H9 (cell line): Measurements from ENCODE around the gene KISS1. TPM values are rescaled to one million over a fixed set of nuclear protein-coding genes. Genes with fewer than 3 reads are reported as not detected.

Experiments
- DNase-seq: peaks from one replicate; pipeline ENCODE4 v3.0.0-alpha.2; 2017
- H2AFZ ChIP-seq: one replicate; pipeline ENCODE4 v1.6.1; 2013; ENCODE audit warnings: mild to moderate bottlenecking, low read length, control low read depth, moderate library complexity
- H2AK5ac ChIP-seq: 2 replicates; pipeline ENCODE4 v1.6.1; 2013; ENCODE audit warnings: low read length, control low read depth, mixed read lengths; ENCODE audit not compliant: insufficient read length
- H2BK120ac ChIP-seq: one replicate; pipeline ENCODE4 v1.6.1; 2013; ENCODE audit warnings: low read depth, mild to moderate bottlenecking, low read length, control low read depth, inconsistent platforms; ENCODE audit not compliant: poor library complexity, severe bottlenecking
- H2BK12ac ChIP-seq: 2 replicates; pipeline ENCODE4 v1.6.1; 2013; ENCODE audit warnings: low read length, control low read depth, mixed read lengths, low read depth; ENCODE audit not compliant: insufficient read length
- H2BK15ac ChIP-seq: 2 replicates; pipeline ENCODE4 v1.6.1; 2013; ENCODE audit warnings: low read depth, low read length, control low read depth
- H2BK20ac ChIP-seq: one replicate; pipeline ENCODE4 v1.6.1; 2013; ENCODE audit warnings: low read depth, mild to moderate bottlenecking, low read length, control low read depth, inconsistent platforms; ENCODE audit not compliant: poor library complexity, severe bottlenecking
- H2BK5ac ChIP-seq: 2 replicates; pipeline ENCODE4 v1.6.1; 2013; ENCODE audit warnings: low read length, control low read depth, mixed read lengths; ENCODE audit not compliant: insufficient read length
- H3K14ac ChIP-seq: 2 replicates; pipeline ENCODE4 v1.6.1; 2013; ENCODE audit warnings: low read length, control low read depth; ENCODE audit not compliant: insufficient read depth
- H3K18ac ChIP-seq: 2 replicates; pipeline ENCODE4 v1.6.1; 2013; ENCODE audit warnings: low read depth, mild to moderate bottlenecking, mixed read lengths, low read length, control low read depth; ENCODE audit not compliant: insufficient read length
- H3K23ac ChIP-seq: 2 replicates; pipeline ENCODE4 v1.6.1; 2013; ENCODE audit warnings: low read length, control low read depth, mixed read lengths, low read depth; ENCODE audit not compliant: insufficient read length
- H3K23me2 ChIP-seq: 2 replicates; pipeline ENCODE4 v1.6.1; 2013; ENCODE audit warnings: low read depth, mild to moderate bottlenecking, mixed read lengths, low read length, control low read depth; ENCODE audit not compliant: insufficient read length, poor library complexity, severe bottlenecking
- H3K27ac ChIP-seq: 2 replicates; pipeline ENCODE4 v1.5.1; 2013; ENCODE audit warnings: low read length, control low read depth, mixed read lengths, low read depth; ENCODE audit not compliant: insufficient read length
- H3K27me3 ChIP-seq: 2 replicates; pipeline ENCODE4 v1.6.1; 2013; ENCODE audit warnings: low read length, control low read depth, inconsistent platforms; ENCODE audit not compliant: insufficient read depth
- H3K4ac ChIP-seq: 2 replicates; pipeline ENCODE4 v1.6.1; 2013; ENCODE audit warnings: low read depth, mild to moderate bottlenecking, control low read depth, inconsistent platforms, low read length, moderate library complexity
- H3K4me1 ChIP-seq: 2 replicates; pipeline ENCODE4 v1.6.1; 2013; ENCODE audit warnings: low read length, control low read depth, inconsistent platforms; ENCODE audit not compliant: insufficient read depth
- H3K4me2 ChIP-seq: 2 replicates; pipeline ENCODE4 v1.6.1; 2013; ENCODE audit warnings: low read length, control low read depth, mixed read lengths; ENCODE audit not compliant: insufficient read length, insufficient read depth
- H3K56ac ChIP-seq: 2 replicates; pipeline ENCODE4 v1.6.1; 2013; ENCODE audit warnings: low read depth, mild to moderate bottlenecking, mixed read lengths, low read length, control low read depth; ENCODE audit not compliant: insufficient read length
- H3K79me1 ChIP-seq: 2 replicates; pipeline ENCODE4 v1.6.1; 2013; ENCODE audit warnings: low read depth, mild to moderate bottlenecking, moderate library complexity, low read length, control low read depth, inconsistent platforms; ENCODE audit not compliant: insufficient read depth, poor library complexity, severe bottlenecking
- H3K79me2 ChIP-seq: 2 replicates; pipeline ENCODE4 v1.6.1; 2013; ENCODE audit warnings: low read length, control low read depth, inconsistent platforms; ENCODE audit not compliant: insufficient read depth
- H3K9ac ChIP-seq: 2 replicates; pipeline ENCODE4 v1.6.1; 2013; ENCODE audit warnings: low read length, control low read depth, mixed read lengths; ENCODE audit not compliant: insufficient read length; ENCODE audit errors: extremely low read depth
- H3K9me3 ChIP-seq: one replicate; pipeline ENCODE4 v1.6.1; 2013; ENCODE audit warnings: low read depth, low read length, inconsistent platforms; ENCODE audit not compliant: control insufficient read depth
- H3T11ph ChIP-seq: one replicate; pipeline ENCODE4 v1.6.1; 2013; ENCODE audit warnings: mild to moderate bottlenecking, low read length, control low read depth, inconsistent platforms
- H4K20me1 ChIP-seq: one replicate; pipeline ENCODE4 v1.6.1; 2013; ENCODE audit not compliant: control insufficient read depth, insufficient read length, insufficient read depth
- H4K5ac ChIP-seq: 2 replicates; pipeline ENCODE4 v1.6.1; 2013; ENCODE audit warnings: low read depth, mild to moderate bottlenecking, mixed read lengths, low read length, control low read depth; ENCODE audit not compliant: insufficient read length
- H4K8ac ChIP-seq: replicated peaks from 2 replicates; pipeline ENCODE4 v1.6.1; 2013; ENCODE audit warnings: low read length, control low read depth, mixed read lengths, low read depth; ENCODE audit not compliant: insufficient read length
- H4K91ac ChIP-seq: 2 replicates; pipeline ENCODE4 v1.6.1; 2013; ENCODE audit warnings: low read depth, mild to moderate bottlenecking, moderate library complexity, mixed read lengths, low read length, control low read depth; ENCODE audit not compliant: insufficient read length
- H3K27ac Mint-ChIP-seq, 3 experiments: 2 replicates in 2 of 3; 3 replicates in 1 of 3; pipeline ENCODE4 v1.8.0; 2020 to 2021; ENCODE audit warnings: mixed read lengths in 3 of 3, mild to moderate bottlenecking in 1 of 3, moderate library complexity in 1 of 3
- H3K27me3 Mint-ChIP-seq: 2 replicates; pipeline ENCODE4 v1.8.0; 2021; ENCODE audit warnings: low read depth, mild to moderate bottlenecking, moderate library complexity, mixed read lengths
- H3K36me3 Mint-ChIP-seq, 3 experiments: 2 replicates in 2 of 3; 3 replicates in 1 of 3; pipeline ENCODE4 v1.8.0; 2020 to 2021; ENCODE audit warnings: low read depth in 3 of 3, mixed read lengths in 3 of 3; ENCODE audit not compliant: insufficient read depth in 1 of 3
- H3K4me1 Mint-ChIP-seq, 2 experiments: 2 replicates each; pipeline ENCODE4 v1.8.0; 2020; ENCODE audit warnings: mixed read lengths in 2 of 2
- H3K4me3 Mint-ChIP-seq, 2 experiments: 2 replicates in 1 of 2; 3 replicates in 1 of 2; pipeline ENCODE4 v1.8.0; 2020 to 2021; ENCODE audit warnings: mild to moderate bottlenecking in 2 of 2, mixed read lengths in 2 of 2, moderate library complexity in 1 of 2
- H3K9me3 Mint-ChIP-seq, 2 experiments: 2 replicates in 1 of 2; 3 replicates in 1 of 2; pipeline ENCODE4 v1.8.0; 2020; ENCODE audit warnings: mild to moderate bottlenecking in 2 of 2, mixed read lengths in 2 of 2, moderate library complexity in 1 of 2
- CTCF ChIP-seq: fragments of 200-600 bp; sonication (generic); conservative IDR thresholded peaks from 3 replicates; pipeline ENCODE4 v1.8.0; 2021; ENCODE audit warnings: antibody characterized with exemption, mild to moderate bottlenecking
- WGBS: extraction: QIAGEN DNeasy Blood & Tissue Kit; methylation state at CpG from one replicate; pipeline ENCODE4 v1.1.7; 2013; ENCODE audit warnings: missing lambda C conversion rate, low lambda C conversion rate, mixed read lengths; ENCODE audit not compliant: insufficient read length; ENCODE audit errors: extremely low coverage; 5-methylcytosine and 5-hydroxymethylcytosine counted together
- total RNA-seq: library from RNA; stranded (reverse); gene quantifications from 2 replicates; pipeline ENCODE4 v1.2.1, GENCODE V29; 2021

Gene KISS1
- total RNA-seq, 1 experiment from 2014 or later = 0.68 TPM

- no peak overlapping the region for H4K8ac ChIP-seq
- no peaks in the 10 kb centered on the region for H3K79me2 ChIP-seq
- Mint-ChIP-seq H3K36me3 (no peaks in the 10 kb centered on the region; a peak in 1 of 7 replicates), H3K27me3 (peaks cover 12% of the 10 kb centered on the region), H3K27ac (peak overlapping the region in 2 of 3 experiments; percentile 56 to 59; a peak in 3 of 7 replicates), H3K9me3 (peaks cover 0 to 5% of the 10 kb centered on the region in 2 experiments; a peak in 1 of 5 replicates), H3K4me3 (no peak overlapping the region), H3K4me1 (peaks cover 6 to 16% of the 10 kb centered on the region in 2 experiments)
- no peaks in the 10 kb centered on the region for H3K9me3 ChIP-seq
- H4K91ac ChIP-seq = peak overlapping the region; percentile 32
- no peak overlapping the region for H2BK120ac ChIP-seq
- H3K18ac ChIP-seq = no peak overlapping the region
- H2BK12ac ChIP-seq = no peak overlapping the region
- no peak overlapping the region for H2BK15ac ChIP-seq
- no peaks in the 10 kb centered on the region for H3K79me1 ChIP-seq
- no peak overlapping the region for H2AK5ac ChIP-seq
- no peak overlapping the region for H2BK5ac ChIP-seq
- H3K27ac ChIP-seq = no peak overlapping the region
- no peak overlapping the region for H3K23ac ChIP-seq
- no peak overlapping the region for H3K56ac ChIP-seq
- H4K20me1 ChIP-seq = no peaks in the 10 kb centered on the region
- H3T11ph ChIP-seq = no peak overlapping the region
- H3K14ac ChIP-seq = peak overlapping the region; percentile 69
- no peak overlapping the region for H3K4me2 ChIP-seq
- peak; percentile 27; the same call in 1 of the 3 replicates for TF ChIP-seq CTCF
- no CpG with 5 or more reads among the region's 18 CpGs for WGBS
- H3K9ac ChIP-seq = no peak overlapping the region
- no peaks in the 10 kb centered on the region for H3K23me2 ChIP-seq
- H3K4me1 ChIP-seq = no peaks in the 10 kb centered on the region; the same call in 1 of the 2 replicates
- no peaks in the 10 kb centered on the region for H3K27me3 ChIP-seq
- H2AFZ ChIP-seq = no peak overlapping the region
- no peak overlapping the region for H2BK20ac ChIP-seq
- H3K4ac ChIP-seq = no peak overlapping the region
- peak; percentile 69 for DNase-seq
- no peak overlapping the region for H4K5ac ChIP-seq
Measured at GRCh38 chr1:204198348-204199340, 2.4 kb upstream of the KISS1 start.
